ENCODE measurements around the gene KANK4.

KANK4 gene

GRCh38 chr1:62336995-62337705 is 17.9 kb upstream of the KANK4 start:
- DNase-seq = no peak

GRCh38 chr1:62336638-62336994 is 17.4 kb upstream of the KANK4 start:
- no peak for DNase-seq

- no peak for DNase-seq
Measured at GRCh38 chr1:62335656-62336055, 16.4 kb upstream of the KANK4 start.

GRCh38 chr1:62334434-62334985 is 15.3 kb upstream of the KANK4 start:
- DNase-seq = no peak

GRCh38 chr1:62333441-62333840 is 14.2 kb upstream of the KANK4 start:
- no peak for DNase-seq

GRCh38 chr1:62327360-62328055 is 8.3 kb upstream of the KANK4 start:
- no peak for DNase-seq

- no peak for DNase-seq
Measured at GRCh38 chr1:62325681-62326080, 6.4 kb upstream of the KANK4 start.

- no peak for DNase-seq
Measured at GRCh38 chr1:62325081-62325480, 5.8 kb upstream of the KANK4 start.

- DNase-seq = no peak
Measured at GRCh38 chr1:62321446-62321845, 2.2 kb upstream of the KANK4 start.

- DNase-seq = no peak
Measured at GRCh38 chr1:62318320-62318755, 896 bp downstream of the KANK4 start.

- no peak for DNase-seq
Measured at GRCh38 chr1:62317021-62317768, 2.0 kb downstream of the KANK4 start.

GRCh38 chr1:62316135-62316534 is 3.1 kb downstream of the KANK4 start:
- DNase-seq = no peak

- DNase-seq = no peak
Measured at GRCh38 chr1:62315387-62315786, 3.8 kb downstream of the KANK4 start.

- DNase-seq = no peak
Measured at GRCh38 chr1:62314454-62315350, 4.5 kb downstream of the KANK4 start.

GRCh38 chr1:62312698-62313097 is 6.5 kb downstream of the KANK4 start:
- no peak for DNase-seq

- no peak for DNase-seq
Measured at GRCh38 chr1:62311473-62311943, 7.7 kb downstream of the KANK4 start.

GRCh38 chr1:62309906-62310305 is 9.3 kb downstream of the KANK4 start:
- no peak for DNase-seq

GRCh38 chr1:62308606-62309005 is 10.6 kb downstream of the KANK4 start:
- no peak for DNase-seq

- no peak for DNase-seq
Measured at GRCh38 chr1:62307895-62308492, 11.2 kb downstream of the KANK4 start.

GRCh38 chr1:62307446-62307845 is 11.8 kb downstream of the KANK4 start:
- no peak for DNase-seq

- DNase-seq = no peak
Measured at GRCh38 chr1:62306065-62306464, 13.2 kb downstream of the KANK4 start.

- no peak for DNase-seq
Measured at GRCh38 chr1:62304975-62305374, 14.3 kb downstream of the KANK4 start.

All from NCI-H748 treated with DMSO at 0.1 percent for 48 hours (cell line).